Left renal pelvis (tissue), 4 donors: ENCODE results near the gene AHDC1. TPM values are rescaled to one million over a fixed set of nuclear protein-coding genes. Genes with fewer than 3 reads are reported as not detected.
A peak's percentile ranks its signal among the peaks of the same experiment; 100 is the strongest.

Experiments
- DNase-seq, 4 donors: peaks; one replicate each; pipeline ENCODE4 v3.0.0-alpha.2; 2013; ENCODE audit warnings: low read depth in 4 of 4, low spot score in 3 of 4
- polyA plus RNA-seq, 4 donors: library from polyadenylated mRNA; unstranded; fragments of 120-200 nt; gene quantifications; one replicate each; pipeline ENCODE4 v1.2.1, GENCODE V29; 2013; ENCODE audit not compliant: insufficient read length in 4 of 4

AHDC1 gene
- polyA plus RNA-seq, 4 donors = 35.9 to 63.8 (median 52.3) TPM

- DNase-seq = no peak
Observed at GRCh38 chr1:27615346-27616192, 11.6 kb upstream of the AHDC1 start.

- no peak for DNase-seq
Observed at GRCh38 chr1:27614625-27615344, 10.8 kb upstream of the AHDC1 start.

- DNase-seq = no peak
Observed at GRCh38 chr1:27614043-27614624, 10.2 kb upstream of the AHDC1 start.

GRCh38 chr1:27612718-27613117 lies 8.8 kb upstream of the AHDC1 start:
- DNase-seq = no peak

GRCh38 chr1:27611450-27611849 lies 7.5 kb upstream of the AHDC1 start:
- DNase-seq = no peak

GRCh38 chr1:27609618-27610240 lies 5.8 kb upstream of the AHDC1 start:
- no peak for DNase-seq

- DNase-seq = no peak
Observed at GRCh38 chr1:27609210-27609555, 5.2 kb upstream of the AHDC1 start.

- no peak for DNase-seq
Observed at GRCh38 chr1:27607239-27607804, 3.4 kb upstream of the AHDC1 start.

- DNase-seq = no peak
Observed at GRCh38 chr1:27606708-27607238, 2.8 kb upstream of the AHDC1 start.

- DNase-seq = no peak
Observed at GRCh38 chr1:27605796-27606707, 2.1 kb upstream of the AHDC1 start.

- no peak for DNase-seq
Observed at GRCh38 chr1:27605300-27605766, 1.4 kb upstream of the AHDC1 start.

GRCh38 chr1:27604579-27605299 lies 795 bp upstream of the AHDC1 start:
- DNase-seq = no peak

GRCh38 chr1:27603309-27603680 lies 649 bp downstream of the AHDC1 start:
- no peak for DNase-seq

- DNase-seq = peak in 1 of 4 donors; percentile 31
Observed at GRCh38 chr1:27602462-27603308, 1.3 kb downstream of the AHDC1 start.

- DNase-seq = no peak
Observed at GRCh38 chr1:27601771-27602461, 2.0 kb downstream of the AHDC1 start.

GRCh38 chr1:27601321-27601770 lies 2.6 kb downstream of the AHDC1 start:
- no peak for DNase-seq

GRCh38 chr1:27600498-27601175 lies 3.3 kb downstream of the AHDC1 start:
- no peak for DNase-seq
